Activated effector memory CD4-positive, alpha-beta T cell treated with Interleukin-2 at 50 U/mL for 16 hours (primary cell): ENCODE results near the gene XCL2.
"Not testable (repeated sequence)": the region's sequence is repeated elsewhere in the genome, so short reads cannot be mapped to it uniquely, and the experiment has no call there.

Experiments
- DNase-seq: peaks from one replicate; pipeline ENCODE4 v3.0.0-alpha.2; 2020

The XCL2 gene

DNA sequence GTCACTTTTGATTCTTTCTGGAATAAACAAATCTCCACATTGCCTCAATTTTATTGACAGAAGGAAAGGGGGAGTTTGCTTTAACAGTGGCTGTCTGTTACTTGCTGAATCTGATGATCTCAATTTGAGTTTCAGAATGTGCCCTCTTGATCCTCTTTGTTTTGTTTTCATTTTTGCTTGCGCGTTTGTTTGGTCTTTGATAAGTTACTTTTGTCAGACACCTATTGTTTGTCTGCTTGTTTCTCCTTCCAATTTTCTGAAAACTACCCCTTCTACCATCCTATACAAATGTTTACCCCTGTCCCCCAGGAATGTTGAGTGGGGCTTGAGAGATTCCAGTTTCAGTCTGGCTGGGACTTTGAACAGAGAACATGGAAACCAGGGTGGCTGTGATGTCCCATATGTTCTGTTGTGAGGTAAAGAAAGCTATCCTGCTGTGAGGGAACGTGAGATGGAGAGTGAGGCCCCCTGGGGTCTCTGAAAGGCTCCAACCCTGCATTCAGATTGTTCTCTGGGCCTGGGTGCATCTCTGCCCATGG is 11.8 kb upstream of the XCL2 start:
- no peak for DNase-seq

DNA sequence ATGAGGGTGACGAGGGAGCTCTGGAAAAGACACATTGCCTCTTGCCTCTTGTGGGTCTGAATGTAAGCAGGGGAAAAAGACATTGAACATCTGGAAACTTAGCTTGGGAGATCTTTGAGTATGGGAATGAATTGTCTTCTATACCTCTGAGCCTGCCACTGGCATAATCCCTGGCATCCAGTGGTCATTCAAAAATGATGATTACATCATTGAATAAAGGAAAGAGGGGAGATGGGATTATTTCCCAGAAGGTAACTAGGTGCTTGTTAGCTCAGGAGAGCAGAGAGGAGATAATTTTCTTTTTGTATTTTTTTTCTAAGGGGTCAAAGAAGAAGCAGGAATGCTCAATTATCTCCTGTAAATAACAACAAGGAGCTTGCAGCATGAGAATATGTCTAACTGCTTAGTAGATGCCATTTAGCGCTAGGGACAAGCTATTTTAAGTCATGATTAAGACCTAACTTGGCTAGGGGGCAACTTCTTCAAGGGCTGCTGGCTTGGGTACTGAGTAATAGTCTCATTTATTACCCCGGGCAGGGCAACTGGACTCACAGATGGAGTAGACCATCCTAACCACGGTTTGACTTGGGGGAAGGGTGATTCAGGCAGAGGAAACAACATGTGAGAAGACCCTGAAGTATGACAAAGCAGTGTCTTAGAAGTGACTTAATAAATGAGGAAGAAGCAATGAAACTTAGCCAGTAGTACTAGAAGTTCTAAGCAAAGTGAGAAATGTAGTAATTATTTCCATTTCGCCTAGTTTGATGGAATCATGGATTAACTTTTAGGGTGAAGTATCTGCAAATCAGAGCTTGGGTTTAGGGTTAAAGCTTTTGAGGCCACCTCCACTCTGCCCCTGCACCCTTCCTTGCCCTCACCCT is 11.0 kb upstream of the XCL2 start:
- DNase-seq: no peak

DNA sequence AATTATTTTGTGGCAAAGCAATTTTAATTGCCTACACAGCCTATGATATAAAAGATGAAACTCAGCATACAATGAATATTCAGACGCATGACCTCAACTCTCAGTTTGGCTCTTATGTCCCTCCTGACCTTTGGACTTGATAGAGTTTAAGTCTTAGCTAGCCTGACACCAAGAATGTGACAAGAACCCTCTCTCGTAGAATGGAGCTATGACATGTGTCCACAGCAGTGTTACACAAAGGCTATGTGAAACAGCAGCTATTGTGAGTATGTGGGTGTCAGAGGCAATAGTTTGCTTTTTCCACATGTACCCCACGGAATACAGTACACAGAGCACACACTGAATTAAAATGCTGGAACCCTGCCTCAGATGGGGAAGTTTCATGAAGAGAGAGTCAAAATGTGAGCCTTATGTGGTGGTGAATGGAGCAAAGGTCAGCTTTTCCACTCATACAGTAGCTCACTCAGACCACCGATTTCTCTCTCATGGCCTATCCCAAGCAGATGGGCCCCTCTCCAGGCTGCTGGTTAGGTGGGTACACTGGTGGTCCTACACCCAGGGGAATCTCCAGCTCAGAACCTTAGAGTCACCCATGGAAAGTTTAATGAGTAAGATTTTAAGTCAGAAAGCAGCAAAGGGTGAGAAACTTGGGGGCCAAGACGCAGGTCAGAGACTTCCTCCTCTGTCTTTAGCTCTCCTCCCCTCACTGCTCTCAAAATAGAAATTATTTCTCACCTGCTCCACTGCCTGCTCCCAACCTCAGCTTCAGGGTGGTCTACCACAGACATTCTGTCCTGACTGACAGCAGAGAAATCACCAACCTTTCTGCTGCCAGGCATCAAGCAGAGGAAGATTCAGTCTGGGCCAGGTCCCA is 10.1 kb upstream of the XCL2 start:
- DNase-seq: no peak

GRCh38 chr1:168552961-168553360 is 9.2 kb upstream of the XCL2 start:
- no peak for DNase-seq

- no peak for DNase-seq
Observed at GRCh38 chr1:168551688-168552087, 7.9 kb upstream of the XCL2 start.

- DNase-seq: no peak
Observed at GRCh38 chr1:168550971-168551370, 7.2 kb upstream of the XCL2 start.

- DNase-seq: not testable (repeated sequence)
Observed at GRCh38 chr1:168546553-168546895, 2.7 kb upstream of the XCL2 start.

- DNase-seq: not testable (repeated sequence)
Observed at GRCh38 chr1:168545678-168546552, 2.1 kb upstream of the XCL2 start.

- DNase-seq: not testable (repeated sequence)
Observed at GRCh38 chr1:168542978-168543377, 819 bp downstream of the XCL2 start.

DNA sequence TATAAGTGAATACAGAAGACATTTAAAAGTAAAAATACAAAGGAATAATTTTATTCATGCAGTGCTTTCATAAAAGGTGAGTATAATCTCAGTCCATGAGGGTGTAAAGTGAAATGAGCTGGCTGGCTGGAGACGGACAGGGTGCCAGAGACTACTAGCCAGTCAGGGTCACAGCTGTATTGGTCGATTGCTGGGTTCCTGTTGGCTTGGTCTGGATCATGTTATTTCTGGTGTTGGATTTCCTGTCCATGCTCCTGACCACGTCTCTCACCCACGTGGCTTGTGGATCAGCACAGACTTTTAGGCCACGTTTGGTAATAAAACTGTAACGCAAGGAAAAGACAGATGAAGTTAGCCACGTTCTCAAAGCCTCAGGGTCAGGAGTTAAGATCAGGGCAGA is 3.0 kb downstream of the XCL2 start:
- not testable (repeated sequence) for DNase-seq

DNA sequence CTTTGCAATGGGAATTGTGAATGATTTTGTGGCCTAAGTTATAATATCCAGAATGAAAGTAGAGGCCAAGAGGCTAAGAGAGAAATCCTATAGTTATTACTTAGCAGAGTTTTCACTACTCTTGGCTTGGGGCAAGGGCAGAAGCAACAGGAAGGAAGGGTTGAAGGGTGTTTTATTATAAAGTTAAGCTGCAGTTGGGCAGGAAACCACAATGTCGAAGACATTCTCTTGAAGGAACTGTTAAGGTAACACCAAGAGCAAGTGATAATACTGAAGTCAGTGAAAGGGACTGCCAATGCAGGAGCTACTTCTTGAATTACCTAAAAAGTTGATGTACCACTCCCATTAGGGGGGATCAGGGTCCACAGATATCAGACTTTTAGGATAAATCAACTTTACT is 8.3 kb downstream of the XCL2 start:
- no peak for DNase-seq

DNA sequence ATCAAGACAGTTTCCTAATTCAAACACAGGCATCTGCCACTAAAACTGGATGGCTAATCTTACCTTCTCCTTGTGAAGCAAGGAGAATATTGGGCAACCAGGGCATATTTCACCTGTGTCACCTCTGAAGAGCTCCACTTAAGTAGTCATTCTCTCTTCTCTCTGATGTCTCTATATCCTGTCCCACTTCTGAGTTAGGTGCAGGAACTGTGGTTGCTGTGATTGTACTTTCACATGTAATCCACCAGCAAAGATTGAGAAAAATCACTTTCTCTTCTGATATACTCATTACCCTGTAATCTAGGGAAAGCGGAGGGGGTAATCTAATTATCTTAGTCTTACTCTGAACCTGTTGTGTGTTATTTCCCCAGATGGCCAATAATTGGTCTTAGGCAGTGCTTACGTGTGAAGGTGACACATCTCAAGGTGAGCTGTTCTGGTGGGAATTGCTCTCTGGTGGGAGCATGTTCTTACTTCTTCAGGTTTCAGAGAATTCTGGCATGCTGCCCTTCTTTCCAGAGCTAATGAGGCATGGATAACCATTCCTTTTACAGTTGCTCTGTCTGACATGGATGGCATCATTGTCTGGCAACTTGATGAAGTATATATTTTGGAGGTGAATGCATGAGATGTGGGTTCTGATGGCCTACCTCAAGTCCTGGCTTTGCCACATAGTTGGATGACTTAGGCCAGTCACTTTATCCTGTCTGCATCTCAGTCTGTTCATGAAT is 12.0 kb downstream of the XCL2 start:
- no peak for DNase-seq

DNA sequence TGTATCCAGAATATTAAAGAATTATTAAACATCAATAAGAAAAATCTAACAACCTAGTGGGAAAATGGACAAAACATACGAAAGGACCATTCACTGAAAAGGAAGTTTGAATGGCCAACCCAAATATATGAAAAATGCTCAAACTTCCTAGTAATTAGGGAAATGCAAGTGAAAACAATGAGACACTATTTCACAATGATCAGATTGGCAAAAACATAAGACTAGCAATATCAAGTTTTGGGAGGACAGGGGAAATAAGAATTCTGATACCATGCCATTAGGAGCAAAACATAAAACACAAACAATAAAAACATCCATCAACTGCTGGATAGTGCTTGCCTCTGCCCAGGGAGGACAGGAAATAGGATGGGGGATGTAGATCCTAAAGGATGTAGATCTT is 14.3 kb downstream of the XCL2 start:
- DNase-seq: no peak

GRCh38 chr1:168521401-168522000 is 22.3 kb downstream of the XCL2 start:
- DNase-seq: no peak

- DNase-seq: no peak
Observed at GRCh38 chr1:168520832-168521231, 23.0 kb downstream of the XCL2 start.

DNA sequence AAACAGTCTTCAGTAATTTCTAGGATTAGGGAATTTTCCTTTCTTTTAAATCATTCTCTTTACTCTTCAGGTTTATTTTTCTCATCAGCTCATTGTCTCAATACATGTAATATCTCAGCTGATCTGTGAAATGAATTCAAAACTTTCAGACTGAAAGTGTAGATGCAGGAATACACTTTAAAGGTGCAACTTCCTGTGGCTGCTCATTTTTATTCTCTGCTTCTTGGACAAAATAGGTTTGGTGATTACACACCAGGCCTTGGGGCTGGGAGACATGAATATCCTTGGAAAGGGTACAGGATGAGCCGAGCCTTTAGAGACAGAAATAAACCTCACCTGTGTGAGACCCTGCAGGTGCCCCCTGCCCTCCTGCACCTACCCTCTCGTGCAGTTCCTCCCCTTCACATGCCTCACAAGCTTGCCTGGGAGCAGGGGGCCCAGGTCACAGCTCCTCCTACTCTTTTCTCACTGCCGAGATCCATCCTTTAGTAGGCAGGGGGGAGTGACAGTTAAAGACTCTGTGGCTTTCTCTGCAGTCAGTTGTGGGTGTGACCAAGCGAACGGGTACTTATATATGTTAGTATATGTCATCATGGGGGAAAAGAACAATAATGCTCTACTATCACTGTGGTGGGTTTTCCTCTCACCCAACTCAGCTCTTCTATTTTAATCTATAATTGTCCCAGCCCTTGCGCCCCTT is 23.6 kb downstream of the XCL2 start:
- no peak for DNase-seq

- no peak for DNase-seq
Observed at GRCh38 chr1:168518813-168519212, 25.0 kb downstream of the XCL2 start.

GRCh38 chr1:168518201-168518689 is 25.6 kb downstream of the XCL2 start:
- no peak for DNase-seq

DNA sequence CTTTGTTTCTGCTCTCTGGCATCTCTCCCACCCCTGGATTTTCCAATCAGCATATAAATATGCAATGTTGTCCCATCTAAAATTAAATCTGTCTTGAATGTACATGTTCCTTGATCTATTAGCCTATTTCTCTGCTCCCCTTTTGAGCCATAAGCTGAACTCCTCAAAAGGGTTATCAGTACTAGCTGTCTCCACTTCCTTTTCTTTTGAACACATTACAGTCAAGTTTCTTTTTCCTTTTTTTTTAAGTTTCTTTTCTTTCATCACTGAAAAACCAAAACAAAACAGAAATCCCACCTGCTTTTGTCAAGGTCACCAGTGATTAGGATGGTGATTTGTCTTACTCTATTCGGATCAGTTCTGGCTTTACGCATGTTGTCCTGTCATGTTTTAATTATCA is 29.3 kb downstream of the XCL2 start:
- no peak for DNase-seq

- no peak for DNase-seq
Observed at GRCh38 chr1:168513656-168514404, 30.0 kb downstream of the XCL2 start.
